Stimulated activated naive B cell treated with anti-CD40 and anti-IgM and Interleukin-4, amounts not matched to agents 10 μg/mL and 1 μg/mL and 100 μg/mL, for 72 hours (primary cell): ENCODE measurements around the gene REP15.
A peak's percentile ranks its signal among the peaks of the same experiment; 100 is the strongest.

Source experiments
- ATAC-seq, 2 donors: fragments of 150-1000 bp; cut with Tn5 transposase; replicated peaks; 2 replicates each; pipeline ENCODE4 v1.10.0; 2021; ENCODE audit warnings: moderate library complexity in 1 of 2
- DNase-seq: peaks from one replicate; pipeline ENCODE4 v3.0.0; 2021
- H3K27ac Mint-ChIP-seq: one replicate; pipeline ENCODE4 v1.8.0; 2022; ENCODE audit warnings: mild to moderate bottlenecking, mixed read lengths
- H3K27me3 Mint-ChIP-seq, 2 donors: one replicate each; pipeline ENCODE4 v1.8.0; 2022; ENCODE audit warnings: mixed read lengths in 2 of 2
- H3K36me3 Mint-ChIP-seq, 2 donors: one replicate each; pipeline ENCODE4 v1.8.0; 2022; ENCODE audit warnings: mixed read lengths in 2 of 2, mild to moderate bottlenecking in 1 of 2
- H3K4me1 Mint-ChIP-seq, 2 donors: one replicate each; pipeline ENCODE4 v1.8.0; 2022; ENCODE audit warnings: mixed read lengths in 2 of 2, mild to moderate bottlenecking in 1 of 2
- H3K4me3 Mint-ChIP-seq, 2 donors: one replicate each; pipeline ENCODE4 v1.8.0; 2022; ENCODE audit warnings: mild to moderate bottlenecking in 2 of 2, mixed read lengths in 2 of 2, moderate library complexity in 1 of 2
- H3K9me3 Mint-ChIP-seq, 2 donors: one replicate each; pipeline ENCODE4 v1.8.0; 2022; ENCODE audit warnings: mixed read lengths in 2 of 2, mild to moderate bottlenecking in 1 of 2

The REP15 gene

GRCh38 chr12:27682534-27682933 lies 13.7 kb upstream of the REP15 start:
- DNase-seq (no peak), ATAC-seq (no peak)
- no peak overlapping the region for H3K4me3 Mint-ChIP-seq
- H3K27me3 Mint-ChIP-seq, result no peaks in the 10 kb centered on the region
- H3K4me1 Mint-ChIP-seq, result no peaks in the 10 kb centered on the region
- no peak overlapping the region for H3K27ac Mint-ChIP-seq
- H3K36me3 Mint-ChIP-seq, result peaks cover 17 to 36% of the 10 kb centered on the region in 2 donors
- no peaks in the 10 kb centered on the region for H3K9me3 Mint-ChIP-seq

DNA sequence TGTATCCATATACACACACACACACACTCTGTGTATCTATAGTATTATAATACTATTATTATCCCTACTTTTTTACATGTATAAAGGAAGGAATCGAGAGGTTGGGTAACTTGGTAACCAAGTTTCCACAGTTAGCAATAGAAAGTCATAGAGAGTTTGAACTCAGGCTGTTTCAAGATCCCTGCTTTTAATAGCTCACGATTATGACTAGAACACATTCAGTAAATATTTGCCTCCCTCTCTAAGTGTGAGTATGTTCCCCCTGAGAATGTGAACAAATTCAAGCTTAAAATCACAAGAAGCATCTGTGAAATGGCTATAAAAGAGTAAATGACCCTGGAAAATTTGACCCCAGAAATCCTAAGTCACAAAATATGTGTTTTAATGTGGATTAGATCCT lies 11.0 kb upstream of the REP15 start:
- no peak overlapping the region for H3K27ac Mint-ChIP-seq
- H3K27me3 Mint-ChIP-seq, result no peaks in the 10 kb centered on the region
- ATAC-seq, result no peak

DNA sequence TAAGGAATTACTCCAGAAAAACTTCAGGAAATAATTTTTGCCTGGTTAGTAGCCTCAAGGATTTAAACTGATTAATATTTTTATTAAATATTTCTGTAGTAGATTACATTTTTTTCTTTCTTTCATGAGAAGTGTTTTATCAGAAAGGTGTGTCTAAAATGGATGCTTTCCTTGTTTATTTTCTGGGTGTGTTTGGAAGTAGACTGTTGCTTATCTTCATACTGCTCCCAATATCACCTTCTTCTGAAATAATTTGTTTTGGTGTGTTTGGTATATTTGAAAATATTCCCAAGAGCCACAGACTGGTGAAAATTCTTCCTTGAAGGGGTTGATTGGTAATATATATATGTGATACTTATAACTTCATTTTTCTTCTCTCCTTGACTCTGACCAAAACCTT lies 10.1 kb upstream of the REP15 start:
- DNase-seq (no peak), ATAC-seq (no peak)
- H3K36me3 Mint-ChIP-seq, result peaks cover 26 to 33% of the 10 kb centered on the region in 2 donors
- H3K4me3 Mint-ChIP-seq, result no peak overlapping the region
- H3K27ac Mint-ChIP-seq, result no peak overlapping the region
- H3K4me1 Mint-ChIP-seq, result peaks cover 6 to 8% of the 10 kb centered on the region in 2 donors
- no peaks in the 10 kb centered on the region for H3K9me3 Mint-ChIP-seq
- H3K27me3 Mint-ChIP-seq, result no peaks in the 10 kb centered on the region

More for the DNA sequence above, 11.0 kb upstream of the REP15 start:
- H3K9me3 Mint-ChIP-seq, result no peaks in the 10 kb centered on the region
- H3K4me1 Mint-ChIP-seq, result peaks cover 6 to 8% of the 10 kb centered on the region in 2 donors
- no peak for DNase-seq
- H3K4me3 Mint-ChIP-seq, result no peak overlapping the region
- H3K36me3 Mint-ChIP-seq, result peaks cover 26 to 29% of the 10 kb centered on the region in 2 donors

GRCh38 chr12:27688671-27689070 lies 7.6 kb upstream of the REP15 start:
- no peaks in the 10 kb centered on the region for H3K27me3 Mint-ChIP-seq
- H3K36me3 Mint-ChIP-seq, result peaks cover 28 to 38% of the 10 kb centered on the region in 2 donors
- H3K4me3 Mint-ChIP-seq, result no peak overlapping the region
- H3K27ac Mint-ChIP-seq, result no peak overlapping the region
- no peaks in the 10 kb centered on the region for H3K9me3 Mint-ChIP-seq
- no peak for DNase-seq
- H3K4me1 Mint-ChIP-seq, result peaks cover 6 to 8% of the 10 kb centered on the region in 2 donors
- ATAC-seq, result no peak

GRCh38 chr12:27689558-27690180 lies 6.6 kb upstream of the REP15 start:
- DNase-seq, result no peak
- Mint-ChIP-seq H3K9me3 (no peaks in the 10 kb centered on the region), H3K27me3 (no peaks in the 10 kb centered on the region), H3K36me3 (peaks cover 28 to 38% of the 10 kb centered on the region in 2 donors), H3K27ac (no peak overlapping the region), H3K4me3 (no peak overlapping the region), H3K4me1 (peaks cover 6 to 8% of the 10 kb centered on the region in 2 donors)
- peak; percentile 33 to 62 for ATAC-seq

DNA sequence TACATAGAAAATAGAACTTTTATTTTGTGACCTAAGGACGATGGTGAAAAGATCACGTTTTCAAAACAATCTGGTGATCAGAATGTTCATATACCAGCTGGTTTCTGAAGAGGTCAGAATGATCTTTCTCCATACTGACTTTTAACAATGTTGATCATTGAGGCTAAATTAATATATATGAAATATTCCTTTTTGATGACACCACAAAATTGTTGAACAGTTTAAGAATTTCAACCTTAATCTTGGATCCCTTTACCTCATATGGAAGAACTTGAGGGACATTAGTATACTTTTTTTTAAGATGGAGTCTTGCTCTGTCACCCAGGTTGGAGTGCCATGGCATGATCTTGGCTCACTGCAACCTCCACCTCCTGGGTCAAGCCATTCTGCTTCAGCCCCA lies 2.8 kb upstream of the REP15 start:
- no peaks in the 10 kb centered on the region for H3K9me3 Mint-ChIP-seq
- peaks cover 6 to 8% of the 10 kb centered on the region in 2 donors for H3K4me1 Mint-ChIP-seq
- H3K36me3 Mint-ChIP-seq, result peaks cover 18 to 43% of the 10 kb centered on the region in 2 donors
- no peaks in the 10 kb centered on the region for H3K27me3 Mint-ChIP-seq
- ATAC-seq (no peak), DNase-seq (no peak)
- no peak overlapping the region for H3K4me3 Mint-ChIP-seq
- no peak overlapping the region for H3K27ac Mint-ChIP-seq

- no peaks in the 10 kb centered on the region for H3K4me1 Mint-ChIP-seq
- no peak for ATAC-seq
- no peak overlapping the region for H3K27ac Mint-ChIP-seq
- no peaks in the 10 kb centered on the region for H3K9me3 Mint-ChIP-seq
- no peak overlapping the region for H3K4me3 Mint-ChIP-seq
- DNase-seq, result no peak
- peaks cover 4 to 30% of the 10 kb centered on the region in 2 donors for H3K36me3 Mint-ChIP-seq
- H3K27me3 Mint-ChIP-seq, result no peaks in the 10 kb centered on the region
These were observed 523 bp upstream of the REP15 start for GRCh38 chr12:27695556-27696292.

- no peaks in the 10 kb centered on the region for H3K9me3 Mint-ChIP-seq
- no peak overlapping the region for H3K27ac Mint-ChIP-seq
- peaks cover 0 to 4% of the 10 kb centered on the region in 2 donors for H3K27me3 Mint-ChIP-seq
- H3K36me3 Mint-ChIP-seq, result peaks cover 2 to 23% of the 10 kb centered on the region in 2 donors
- no peak overlapping the region for H3K4me3 Mint-ChIP-seq
- DNase-seq, result no peak
- H3K4me1 Mint-ChIP-seq, result no peaks in the 10 kb centered on the region
- no peak for ATAC-seq
These were observed 767 bp downstream of the REP15 start for GRCh38 chr12:27696864-27697564.

- no peaks in the 10 kb centered on the region for H3K4me1 Mint-ChIP-seq
- no peak overlapping the region for H3K27ac Mint-ChIP-seq
- ATAC-seq, result peak; percentile 87 to 96
- DNase-seq, result peak; percentile 35
- H3K36me3 Mint-ChIP-seq, result no peaks in the 10 kb centered on the region
- no peaks in the 10 kb centered on the region for H3K9me3 Mint-ChIP-seq
- H3K27me3 Mint-ChIP-seq, result peaks cover 0 to 4% of the 10 kb centered on the region in 2 donors
- H3K4me3 Mint-ChIP-seq, result no peak overlapping the region
These were observed 7.6 kb downstream of the REP15 start for GRCh38 chr12:27703720-27704452.

DNA sequence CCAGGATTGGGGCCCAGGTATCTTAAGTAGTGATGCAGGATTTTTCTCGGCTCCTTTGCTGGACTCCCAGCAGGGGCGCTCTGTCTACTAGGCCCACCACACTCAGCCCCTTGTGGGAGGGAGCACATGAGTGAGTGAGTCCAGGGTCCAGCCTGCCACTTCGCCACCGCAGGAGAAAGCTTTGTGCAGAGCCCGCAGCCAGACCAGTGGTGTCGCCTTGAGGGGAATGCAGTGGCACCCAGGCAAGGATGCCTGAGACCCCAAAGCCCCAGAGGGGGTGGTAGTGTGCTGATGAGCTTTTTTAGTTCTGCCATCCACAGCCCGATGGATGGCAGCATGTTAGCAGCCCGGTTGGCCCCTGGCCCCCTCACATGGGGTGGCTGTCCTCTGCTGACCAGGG lies 9.0 kb downstream of the REP15 start:
- Mint-ChIP-seq H3K27me3 (peaks cover 0 to 4% of the 10 kb centered on the region in 2 donors), H3K36me3 (no peaks in the 10 kb centered on the region), H3K27ac (no peak overlapping the region), H3K9me3 (no peaks in the 10 kb centered on the region), H3K4me3 (no peak overlapping the region), H3K4me1 (no peaks in the 10 kb centered on the region)
- ATAC-seq (no peak), DNase-seq (no peak)

GRCh38 chr12:27707216-27707615 lies 11.0 kb downstream of the REP15 start:
- ATAC-seq, result no peak
- Mint-ChIP-seq H3K4me1 (peaks cover 5 to 7% of the 10 kb centered on the region in 2 donors), H3K36me3 (peaks cover 2 to 8% of the 10 kb centered on the region in 2 donors), H3K27ac (no peak overlapping the region), H3K4me3 (no peak overlapping the region), H3K9me3 (no peaks in the 10 kb centered on the region), H3K27me3 (no peaks in the 10 kb centered on the region)
- no peak for DNase-seq

GRCh38 chr12:27709212-27709931 lies 13.1 kb downstream of the REP15 start:
- no peak for ATAC-seq
- DNase-seq, result no peak
- Mint-ChIP-seq H3K27ac (no peak overlapping the region), H3K4me3 (peak overlapping the region; percentile 93 to 98), H3K9me3 (no peaks in the 10 kb centered on the region), H3K27me3 (no peaks in the 10 kb centered on the region), H3K4me1 (peaks cover 11 to 16% of the 10 kb centered on the region in 2 donors), H3K36me3 (peaks cover 6 to 23% of the 10 kb centered on the region in 2 donors)

- ATAC-seq (peak; percentile 46 to 52), DNase-seq (no peak)
- Mint-ChIP-seq H3K9me3 (no peaks in the 10 kb centered on the region), H3K36me3 (peaks cover 6 to 23% of the 10 kb centered on the region in 2 donors), H3K27ac (peak overlapping the region; percentile 98), H3K4me1 (peaks cover 11 to 16% of the 10 kb centered on the region in 2 donors), H3K27me3 (no peaks in the 10 kb centered on the region), H3K4me3 (peak overlapping the region; percentile 93 to 98)
These were observed 13.8 kb downstream of the REP15 start for GRCh38 chr12:27709932-27710591.
